Astrocyte of the cerebellum (primary cell): ENCODE measurements around the gene TMEM132C.

Source experiments
- DNase-seq: peaks from one replicate; pipeline ENCODE4 v3.0.0-alpha.2; 2011; ENCODE audit warnings: low read depth
- H3K4me3 ChIP-seq: 2 replicates; pipeline ENCODE4 v1.5.1; 2011; ENCODE audit warnings: mild to moderate bottlenecking, low read depth, low read length, moderate library complexity
- in situ Hi-C: cut with HindIII; loops from 2 replicates; pipeline ENCODE4 v1.10.0; 2017; ENCODE audit warnings: low sequenced_read_pairs
- TF ChIP-seq, protein P1 (sequence below): IDR thresholded peaks from 2 replicates; pipeline ENCODE4 v1.5.1; 2012; ENCODE audit warnings: low read length, low read depth, moderate library complexity, mild to moderate bottlenecking; ENCODE audit errors: missing control alignments

Gene TMEM132C

GRCh38 chr12:128459067-128459466 is 192.1 kb downstream of the TMEM132C start:
- TF ChIP-seq, protein P1, sequence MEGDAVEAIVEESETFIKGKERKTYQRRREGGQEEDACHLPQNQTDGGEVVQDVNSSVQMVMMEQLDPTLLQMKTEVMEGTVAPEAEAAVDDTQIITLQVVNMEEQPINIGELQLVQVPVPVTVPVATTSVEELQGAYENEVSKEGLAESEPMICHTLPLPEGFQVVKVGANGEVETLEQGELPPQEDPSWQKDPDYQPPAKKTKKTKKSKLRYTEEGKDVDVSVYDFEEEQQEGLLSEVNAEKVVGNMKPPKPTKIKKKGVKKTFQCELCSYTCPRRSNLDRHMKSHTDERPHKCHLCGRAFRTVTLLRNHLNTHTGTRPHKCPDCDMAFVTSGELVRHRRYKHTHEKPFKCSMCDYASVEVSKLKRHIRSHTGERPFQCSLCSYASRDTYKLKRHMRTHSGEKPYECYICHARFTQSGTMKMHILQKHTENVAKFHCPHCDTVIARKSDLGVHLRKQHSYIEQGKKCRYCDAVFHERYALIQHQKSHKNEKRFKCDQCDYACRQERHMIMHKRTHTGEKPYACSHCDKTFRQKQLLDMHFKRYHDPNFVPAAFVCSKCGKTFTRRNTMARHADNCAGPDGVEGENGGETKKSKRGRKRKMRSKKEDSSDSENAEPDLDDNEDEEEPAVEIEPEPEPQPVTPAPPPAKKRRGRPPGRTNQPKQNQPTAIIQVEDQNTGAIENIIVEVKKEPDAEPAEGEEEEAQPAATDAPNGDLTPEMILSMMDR, result no peak
- in situ Hi-C loops, result no loop called here
- no peak for DNase-seq
- no peak overlapping the region for H3K4me3 ChIP-seq

DNA sequence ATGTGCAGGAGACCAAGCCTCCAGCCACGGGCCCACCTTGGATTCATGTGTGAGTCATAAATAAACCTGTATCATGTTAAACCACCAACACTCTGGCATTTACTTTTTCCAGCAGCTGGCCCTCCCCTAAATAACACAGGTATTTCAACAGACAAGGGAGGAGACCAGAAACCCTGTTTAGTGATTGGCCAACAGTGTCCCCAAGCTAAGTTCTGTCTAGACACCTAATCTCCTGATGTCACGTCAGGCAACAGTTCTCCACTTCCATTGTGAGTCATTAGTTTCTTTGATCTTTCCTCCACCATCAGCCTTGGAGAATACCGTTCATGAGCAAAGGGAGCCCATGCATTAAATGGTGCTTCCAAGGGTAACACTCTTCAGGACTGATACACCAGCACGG is 196.9 kb downstream of the TMEM132C start:
- H3K4me3 ChIP-seq, result no peak overlapping the region
- no peak for DNase-seq
- TF ChIP-seq, protein P1, result no peak
- in situ Hi-C loops, result no loop called here

DNA sequence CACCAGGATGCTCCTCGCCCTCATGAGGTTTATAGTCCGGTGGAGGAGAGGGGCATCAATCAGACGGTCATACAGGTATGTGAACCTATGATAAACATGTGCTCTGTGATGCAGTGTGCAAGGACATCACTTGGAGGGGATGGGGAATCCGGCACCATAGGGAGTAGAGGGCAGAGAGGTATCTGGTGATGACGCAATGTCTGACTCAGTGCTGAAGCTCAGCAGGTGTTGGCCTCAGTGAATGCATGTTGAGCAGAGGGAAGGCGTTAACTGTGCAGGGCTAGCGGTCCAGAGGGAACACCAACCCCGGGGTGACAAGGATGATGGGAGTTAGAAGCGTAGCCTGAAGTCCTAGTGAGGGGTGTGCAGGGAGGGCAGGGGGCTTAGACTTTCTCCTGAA is 200.9 kb downstream of the TMEM132C start:
- no peak overlapping the region for H3K4me3 ChIP-seq
- in situ Hi-C loops, result no loop called here
- TF ChIP-seq, protein P1, result no peak
- DNase-seq, result no peak

DNA sequence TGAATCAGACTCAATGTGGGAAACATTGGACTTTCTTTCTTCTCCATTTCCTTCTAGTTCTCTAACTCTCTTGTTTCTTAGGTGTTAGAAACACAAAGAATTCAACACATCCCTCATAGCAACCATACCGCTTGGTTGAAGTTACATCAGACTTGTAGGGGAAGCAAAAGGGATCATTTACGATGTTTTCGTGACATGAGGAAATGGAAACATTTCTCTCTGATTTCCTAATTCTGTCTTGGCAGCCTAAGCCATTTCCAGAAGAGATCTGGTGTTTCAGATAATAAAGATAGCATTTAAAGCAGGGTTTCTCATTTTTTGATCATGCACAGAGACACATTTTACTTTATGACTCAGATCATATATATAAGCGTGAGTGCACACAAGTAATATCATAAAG is 202.0 kb downstream of the TMEM132C start:
- DNase-seq, result no peak
- in situ Hi-C loops, result no loop called here
- TF ChIP-seq, protein P1, result no peak
- H3K4me3 ChIP-seq, result no peak overlapping the region

DNA sequence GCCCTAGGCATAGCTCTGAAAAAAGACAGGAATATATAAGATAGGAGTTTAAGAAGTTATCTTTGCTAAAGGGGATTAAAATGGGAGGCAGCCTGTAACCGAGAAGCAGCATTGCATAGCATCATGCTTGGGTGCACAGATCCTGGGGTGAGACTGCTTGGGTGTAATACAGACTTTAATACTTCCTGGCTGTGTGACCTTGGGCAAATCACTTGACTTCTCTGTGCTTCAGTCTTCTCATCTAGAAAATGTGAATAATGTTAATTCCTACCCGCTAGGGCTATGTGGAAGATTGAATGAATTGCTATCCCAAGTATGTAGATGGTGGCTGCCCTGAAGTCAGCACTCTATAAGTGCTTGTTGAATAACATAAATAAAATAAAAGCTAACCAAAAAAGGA is 204.5 kb downstream of the TMEM132C start:
- no peak for DNase-seq
- TF ChIP-seq, protein P1, result no peak
- H3K4me3 ChIP-seq, result no peak overlapping the region
- in situ Hi-C loops, result no loop called here

- in situ Hi-C loops, result no loop called here
- no peak for DNase-seq
- H3K4me3 ChIP-seq, result no peak overlapping the region
- TF ChIP-seq, protein P1, result no peak
Measured at GRCh38 chr12:128474916-128475315, 207.9 kb downstream of the TMEM132C start.

- H3K4me3 ChIP-seq, result no peak overlapping the region
- in situ Hi-C loops, result no loop called here
- TF ChIP-seq, protein P1, result no peak
Measured at GRCh38 chr12:128476266-128476665, 209.3 kb downstream of the TMEM132C start.

More at GRCh38 chr12:128476266-128476665, 209.3 kb downstream of the TMEM132C start:
- DNase-seq, result no peak
